Measurements from ENCODE around the gene MYL10. TPM values are rescaled to one million over a fixed set of nuclear protein-coding genes. Genes with fewer than 3 reads are reported as not detected.

Gene MYL10
- total and polyA plus RNA-seq, 2 of the 13 experiments (the other 11 are each of a cell fraction or from before 2014, with no cell fraction given), result not detected

DNA sequence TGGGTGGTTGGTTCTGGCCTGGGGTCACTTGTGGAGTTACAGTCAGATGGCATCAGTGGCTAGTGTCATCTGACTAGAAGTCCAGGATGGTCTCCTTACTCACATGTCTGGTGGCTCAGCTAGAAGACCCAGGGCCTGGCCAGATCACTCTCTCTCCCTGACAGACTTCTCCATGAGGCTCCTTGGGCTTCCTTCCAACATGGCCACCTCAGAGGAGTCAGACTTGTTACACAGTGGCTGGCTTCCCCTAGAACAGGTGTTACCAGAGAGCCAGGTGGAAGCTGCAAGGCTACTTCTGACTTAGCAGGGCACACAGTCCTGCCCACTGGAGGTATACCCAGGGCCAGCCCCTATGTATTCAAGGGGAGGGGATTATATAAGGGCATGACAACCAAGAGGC, 44.2 kb upstream of the MYL10 start:
- Histone ChIP-seq H3K36me3 (replicated peaks in 1 of 2; ENCODE audit: control insufficient read depth in 1 of 2, insufficient read depth in 2 of 2, low read length in 2 of 2) (no peaks in the 10 kb centered on the region), H2AFZ (ENCODE audit: low read length) (no peak overlapping the region), H3K4me2 (ENCODE audit: low read depth, low read length) (no peak overlapping the region), H3K9me3 (ENCODE audit: low read length) (no peaks in the 10 kb centered on the region), H4K20me1 (ENCODE audit: insufficient read depth, low read length) (no peaks in the 10 kb centered on the region), H3K9ac (ENCODE audit: insufficient read depth, low read depth, low read length) (no peak overlapping the region), H3K4me3 (replicated peaks in 1 of 3; ENCODE audit: insufficient read depth in 1 of 3, low read depth in 2 of 3, low read length in 3 of 3) (no peak overlapping the region), H3K4me1 (ENCODE audit: insufficient read depth, low read length) (no peaks in the 10 kb centered on the region), H3K27me3 (ENCODE audit: control insufficient read depth in 1 of 2, insufficient read depth in 2 of 2, low read length in 2 of 2) (no peaks in the 10 kb centered on the region; a peak in 1 of 5 replicates), H3K79me2 (ENCODE audit: insufficient read depth, low read length) (no peaks in the 10 kb centered on the region), H3K27ac (ENCODE audit: extremely low read length, insufficient read depth, low read length) (no peak overlapping the region)
- no peak for ATAC-seq
- TF ChIP-seq ZNF589 (CRISPR knock-in tag; conservative IDR thresholded peaks at IDR 0.05) (no peak), ZNF264 (CRISPR knock-in tag; IDR thresholded peaks at IDR 0.05) (no peak), HOXA5 (CRISPR knock-in tag; IDR thresholded peaks at IDR 0.05) (no peak)
- TF ChIP-seq, protein P1, sequence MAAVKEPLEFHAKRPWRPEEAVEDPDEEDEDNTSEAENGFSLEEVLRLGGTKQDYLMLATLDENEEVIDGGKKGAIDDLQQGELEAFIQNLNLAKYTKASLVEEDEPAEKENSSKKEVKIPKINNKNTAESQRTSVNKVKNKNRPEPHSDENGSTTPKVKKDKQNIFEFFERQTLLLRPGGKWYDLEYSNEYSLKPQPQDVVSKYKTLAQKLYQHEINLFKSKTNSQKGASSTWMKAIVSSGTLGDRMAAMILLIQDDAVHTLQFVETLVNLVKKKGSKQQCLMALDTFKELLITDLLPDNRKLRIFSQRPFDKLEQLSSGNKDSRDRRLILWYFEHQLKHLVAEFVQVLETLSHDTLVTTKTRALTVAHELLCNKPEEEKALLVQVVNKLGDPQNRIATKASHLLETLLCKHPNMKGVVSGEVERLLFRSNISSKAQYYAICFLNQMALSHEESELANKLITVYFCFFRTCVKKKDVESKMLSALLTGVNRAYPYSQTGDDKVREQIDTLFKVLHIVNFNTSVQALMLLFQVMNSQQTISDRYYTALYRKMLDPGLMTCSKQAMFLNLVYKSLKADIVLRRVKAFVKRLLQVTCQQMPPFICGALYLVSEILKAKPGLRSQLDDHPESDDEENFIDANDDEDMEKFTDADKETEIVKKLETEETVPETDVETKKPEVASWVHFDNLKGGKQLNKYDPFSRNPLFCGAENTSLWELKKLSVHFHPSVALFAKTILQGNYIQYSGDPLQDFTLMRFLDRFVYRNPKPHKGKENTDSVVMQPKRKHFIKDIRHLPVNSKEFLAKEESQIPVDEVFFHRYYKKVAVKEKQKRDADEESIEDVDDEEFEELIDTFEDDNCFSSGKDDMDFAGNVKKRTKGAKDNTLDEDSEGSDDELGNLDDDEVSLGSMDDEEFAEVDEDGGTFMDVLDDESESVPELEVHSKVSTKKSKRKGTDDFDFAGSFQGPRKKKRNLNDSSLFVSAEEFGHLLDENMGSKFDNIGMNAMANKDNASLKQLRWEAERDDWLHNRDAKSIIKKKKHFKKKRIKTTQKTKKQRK (IDR thresholded peaks at IDR 0.05; ENCODE audit: low read length), result no peak
- TF ChIP-seq, protein P2, sequence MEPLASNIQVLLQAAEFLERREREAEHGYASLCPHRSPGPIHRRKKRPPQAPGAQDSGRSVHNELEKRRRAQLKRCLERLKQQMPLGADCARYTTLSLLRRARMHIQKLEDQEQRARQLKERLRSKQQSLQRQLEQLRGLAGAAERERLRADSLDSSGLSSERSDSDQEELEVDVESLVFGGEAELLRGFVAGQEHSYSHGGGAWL (CRISPR knock-in tag; IDR thresholded peaks at IDR 0.05), result no peak
- in situ Hi-C loops (cut with HindIII; ENCODE audit: extremely low pct_ligation_motif_present, low pct_unique_long_range_greater_than_20kb), result no loop called here
- ChIA-PET POLR2A (no interaction called here), CTCF (ENCODE audit: low intra/inter-chr PET ratio, low total read pairs) (no interaction called here)
- intact Hi-C loops (cut with micrococcal nuclease; ENCODE audit: unreplicated experiment), result no loop called here
- no TSS peak for BruUV-seq (replicated peaks)
- DNase-seq (ENCODE audit: low spot score), result no peak
- no peak for FAIRE-seq

Measured in HepG2 (cell line).